GM19240 (cell line): ENCODE data around the gene ZSCAN26.
"Not testable (repeated sequence)": the region's sequence is repeated elsewhere in the genome, so short reads cannot be mapped to it uniquely, and the experiment has no call there.

ENCODE experiments used
- DNase-seq: peaks from one replicate; pipeline ENCODE4 v3.0.0; 2011; ENCODE audit warnings: low spot score; ENCODE audit not compliant: insufficient read length

The ZSCAN26 gene

GRCh38 chr6:28254121-28254519, 12.8 kb upstream of the ZSCAN26 start:
- no peak for DNase-seq

GRCh38 chr6:28257042-28257441, 9.9 kb upstream of the ZSCAN26 start:
- no peak for DNase-seq

- no peak for DNase-seq
These were observed 7.8 kb upstream of the ZSCAN26 start, which contains the start of gene NKAPL for GRCh38 chr6:28258877-28259777. TSS of gene NKAPL (plus strand) at chr6:28259297. CDS start at chr6:28259372, 75 bp downstream.

- DNase-seq = no peak
These were observed 3.0 kb upstream of the ZSCAN26 start for GRCh38 chr6:28263922-28264321.

- DNase-seq = no peak
These were observed 2.0 kb upstream of the ZSCAN26 start for GRCh38 chr6:28264834-28265401.

- DNase-seq = no peak
These were observed 381 bp upstream of the ZSCAN26 start for GRCh38 chr6:28266563-28266961.

GRCh38 chr6:28267695-28268059, 734 bp downstream of the ZSCAN26 start:
- DNase-seq = no peak

- no peak for DNase-seq
These were observed 2.5 kb downstream of the ZSCAN26 start for GRCh38 chr6:28269492-28269891.

GRCh38 chr6:28274888-28275287, 7.9 kb downstream of the ZSCAN26 start:
- DNase-seq = no peak

- no peak for DNase-seq
These were observed 10.8 kb downstream of the ZSCAN26 start for GRCh38 chr6:28277746-28278145.

GRCh38 chr6:28280595-28281287, 13.8 kb downstream of the ZSCAN26 start:
- DNase-seq = no peak

- DNase-seq = peak; percentile 11
These were observed 14.5 kb downstream of the ZSCAN26 start, which contains the start of gene PGBD1 for GRCh38 chr6:28281288-28282064. TSS of gene PGBD1 (plus strand) at chr6:28281572. CDS start at chr6:28283814, 2,242 bp downstream.

GRCh38 chr6:28282926-28283325, 16.0 kb downstream of the ZSCAN26 start:
- no peak for DNase-seq

- no peak for DNase-seq
These were observed 24.6 kb downstream of the ZSCAN26 start for GRCh38 chr6:28291573-28291972.

- DNase-seq = no peak
These were observed 28.4 kb downstream of the ZSCAN26 start for GRCh38 chr6:28295326-28295725.

- DNase-seq = no peak
These were observed 29.6 kb downstream of the ZSCAN26 start for GRCh38 chr6:28296520-28297060.

GRCh38 chr6:28303570-28303969, 36.6 kb downstream of the ZSCAN26 start:
- peak; percentile 13 for DNase-seq

GRCh38 chr6:28306363-28306762, 39.4 kb downstream of the ZSCAN26 start:
- not testable (repeated sequence) for DNase-seq

GRCh38 chr6:28311139-28311823, 44.3 kb downstream of the ZSCAN26 start:
- DNase-seq = no peak

- DNase-seq = no peak
These were observed 46.0 kb downstream of the ZSCAN26 start for GRCh38 chr6:28312939-28313338.
